Astrocyte of the spinal cord (primary cell): ENCODE data around the gene TXNRD2.

Source experiments
- DNase-seq: peaks from one replicate; pipeline ENCODE4 v3.0.0; 2011; ENCODE audit warnings: low read depth, low spot score
- H3K4me3 ChIP-seq: 2 replicates; pipeline ENCODE4 v1.5.1; 2011; ENCODE audit warnings: low read depth, mild to moderate bottlenecking, low read length, moderate library complexity
- CTCF ChIP-seq: IDR thresholded peaks from 2 replicates; pipeline ENCODE4 v1.5.1; 2012; ENCODE audit warnings: low read depth, mild to moderate bottlenecking, low read length, inconsistent platforms
- in situ Hi-C: cut with HindIII; loops from 2 replicates; pipeline ENCODE4 v1.10.0; 2017; ENCODE audit warnings: low sequenced_read_pairs

The TXNRD2 gene

GRCh38 chr22:19865141-19865829 lies 76.3 kb downstream of the TXNRD2 start:
- in situ Hi-C loops: no loop called here
- no peak overlapping the region for H3K4me3 ChIP-seq
- TF ChIP-seq CTCF: no peak
- no peak for DNase-seq

GRCh38 chr22:19864538-19865106 lies 77.0 kb downstream of the TXNRD2 start:
- H3K4me3 ChIP-seq: no peak overlapping the region
- TF ChIP-seq CTCF: no peak
- in situ Hi-C loops: no loop called here

GRCh38 chr22:19863571-19863970 lies 78.0 kb downstream of the TXNRD2 start:
- no peak for DNase-seq
- no peak for TF ChIP-seq CTCF

More at GRCh38 chr22:19864538-19865106, 77.0 kb downstream of the TXNRD2 start:
- DNase-seq: no peak

GRCh38 chr22:19862619-19863246 lies 78.9 kb downstream of the TXNRD2 start:
- TF ChIP-seq CTCF: no peak
- DNase-seq: no peak
- in situ Hi-C loops: no loop called here
- H3K4me3 ChIP-seq: no peak overlapping the region

More at GRCh38 chr22:19863571-19863970, 78.0 kb downstream of the TXNRD2 start:
- no peak overlapping the region for H3K4me3 ChIP-seq
- in situ Hi-C loops: no loop called here

GRCh38 chr22:19859861-19860510 lies 81.6 kb downstream of the TXNRD2 start:
- no peak for DNase-seq
- in situ Hi-C loops: no loop called here
- TF ChIP-seq CTCF: no peak
- H3K4me3 ChIP-seq: no peak overlapping the region

GRCh38 chr22:19857382-19857781 lies 84.2 kb downstream of the TXNRD2 start:
- no peak for TF ChIP-seq CTCF
- in situ Hi-C loops: no loop called here

More at GRCh38 chr22:19857382-19857781, 84.2 kb downstream of the TXNRD2 start:
- no peak overlapping the region for H3K4me3 ChIP-seq
- no peak for DNase-seq
